Fibroblast of the conjunctiva (primary cell): ENCODE measurements around the gene TUBB1.

Source experiments
- DNase-seq: peaks from one replicate; pipeline ENCODE4 v3.0.0-alpha.2; 2010; ENCODE audit warnings: low read depth

Gene TUBB1

DNA sequence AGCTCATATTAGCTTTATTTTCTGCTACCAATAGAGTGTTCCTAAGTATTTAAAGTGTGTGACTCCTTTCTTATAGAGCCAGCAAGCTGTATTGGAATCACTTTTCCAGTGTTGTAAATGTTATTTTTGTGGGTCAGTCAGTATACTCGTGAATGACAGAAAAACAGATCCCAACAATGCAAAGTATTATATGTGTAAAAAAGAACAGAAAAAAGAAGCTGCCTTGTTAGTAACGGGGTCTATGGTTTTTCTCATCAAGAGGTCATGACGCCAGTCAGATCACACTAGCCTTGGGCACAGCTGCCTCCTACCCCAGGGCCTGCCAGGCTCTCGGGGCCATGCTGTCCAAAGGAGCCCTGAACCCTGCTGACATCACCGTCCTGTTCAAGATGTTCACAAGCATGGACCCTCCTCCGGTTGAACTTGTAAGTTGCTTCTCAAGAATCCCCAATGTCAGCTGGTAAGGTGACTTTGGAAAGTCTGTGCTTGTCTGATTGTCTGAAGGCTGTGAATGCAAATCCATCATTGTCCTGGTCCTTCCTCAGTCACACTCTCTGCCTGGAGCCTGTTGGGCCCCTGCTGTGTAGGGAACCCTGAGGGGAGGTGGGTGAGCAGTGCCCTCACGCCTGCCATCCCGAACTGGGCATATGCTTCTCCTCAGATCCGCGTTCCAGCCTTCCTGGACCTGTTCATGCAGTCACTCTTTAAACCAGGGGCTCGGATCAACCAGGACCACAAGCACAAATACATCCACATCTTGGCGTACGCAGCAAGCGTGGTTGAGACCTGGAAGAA is 28.4 kb upstream of the TUBB1 start:
- no peak for DNase-seq

DNA sequence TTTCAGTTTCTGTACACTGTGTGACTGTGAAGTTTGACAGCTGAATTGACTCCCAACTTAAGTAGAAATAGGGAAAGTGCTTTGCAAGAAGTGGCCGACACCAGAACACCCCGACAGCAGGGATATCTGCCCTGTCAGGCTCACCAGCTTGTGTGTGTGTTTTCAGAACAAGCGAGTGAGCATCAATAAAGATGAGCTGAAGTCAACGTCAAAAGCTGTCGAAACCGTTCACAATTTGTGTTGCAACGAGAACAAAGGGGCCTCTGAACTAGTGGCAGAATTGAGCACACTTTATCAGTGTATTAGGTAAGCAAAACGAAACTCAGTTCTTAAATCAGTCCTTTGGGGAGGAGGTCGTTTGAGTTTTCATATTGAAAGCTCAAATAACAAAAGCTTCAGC is 27.5 kb upstream of the TUBB1 start:
- DNase-seq, result no peak

DNA sequence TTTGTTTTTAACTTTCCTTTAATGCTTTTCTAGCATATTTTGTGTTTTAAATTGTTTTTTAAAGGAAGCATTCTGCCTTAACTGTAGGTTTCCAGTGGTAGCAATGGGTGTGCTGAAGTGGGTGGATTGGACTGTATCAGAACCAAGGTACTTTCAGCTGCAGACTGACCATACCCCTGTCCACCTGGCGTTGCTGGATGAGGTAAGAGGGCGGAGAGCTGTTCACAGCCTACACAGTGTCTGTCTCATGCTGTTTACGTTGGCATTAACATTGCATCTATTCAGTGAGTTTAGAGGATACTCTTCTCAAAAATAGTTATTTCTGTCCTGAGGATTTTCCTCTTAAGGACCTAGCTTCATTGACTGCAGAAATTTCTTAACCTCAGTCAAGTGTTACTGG is 26.3 kb upstream of the TUBB1 start:
- no peak for DNase-seq

DNA sequence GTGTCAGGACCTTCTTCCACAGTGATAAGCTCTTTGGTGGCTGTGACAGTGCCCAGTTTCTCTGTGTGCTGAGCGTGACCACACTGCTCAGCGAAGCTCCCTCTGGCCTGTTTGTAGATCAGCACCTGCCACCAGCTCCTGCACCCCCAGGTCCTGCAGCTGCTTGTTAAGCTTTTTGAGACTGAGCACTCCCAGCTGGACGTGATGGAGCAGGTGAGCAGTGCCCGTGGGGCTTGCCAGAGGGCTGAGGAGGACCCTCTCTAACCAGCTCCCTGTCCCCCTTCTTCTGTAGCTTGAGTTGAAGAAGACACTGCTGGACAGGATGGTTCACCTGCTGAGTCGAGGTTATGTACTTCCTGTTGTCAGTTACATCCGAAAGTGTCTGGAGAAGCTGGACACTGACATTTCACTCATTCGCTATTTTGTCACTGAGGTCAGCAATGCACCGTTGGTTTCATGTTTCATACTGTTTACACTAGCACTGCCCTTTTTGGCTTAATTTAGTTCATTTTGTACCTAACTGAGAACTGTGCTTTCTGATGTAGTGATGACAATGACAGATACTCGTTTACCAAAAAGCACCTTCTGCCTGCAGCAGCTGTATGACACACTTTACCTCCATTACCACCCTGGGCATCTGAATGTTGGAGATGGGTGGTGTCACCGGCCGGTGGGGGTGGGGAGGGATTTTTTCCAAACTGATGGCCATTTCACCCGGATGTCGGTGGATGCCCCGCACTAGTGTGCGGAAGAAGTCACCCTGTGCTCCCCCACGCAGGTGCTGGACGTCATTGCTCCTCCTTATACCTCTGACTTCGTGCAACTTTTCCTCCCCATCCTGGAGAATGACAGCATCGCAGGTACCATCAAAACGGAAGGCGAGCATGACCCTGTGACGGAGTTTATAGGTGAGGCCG is 25.6 kb upstream of the TUBB1 start:
- DNase-seq, result no peak

DNA sequence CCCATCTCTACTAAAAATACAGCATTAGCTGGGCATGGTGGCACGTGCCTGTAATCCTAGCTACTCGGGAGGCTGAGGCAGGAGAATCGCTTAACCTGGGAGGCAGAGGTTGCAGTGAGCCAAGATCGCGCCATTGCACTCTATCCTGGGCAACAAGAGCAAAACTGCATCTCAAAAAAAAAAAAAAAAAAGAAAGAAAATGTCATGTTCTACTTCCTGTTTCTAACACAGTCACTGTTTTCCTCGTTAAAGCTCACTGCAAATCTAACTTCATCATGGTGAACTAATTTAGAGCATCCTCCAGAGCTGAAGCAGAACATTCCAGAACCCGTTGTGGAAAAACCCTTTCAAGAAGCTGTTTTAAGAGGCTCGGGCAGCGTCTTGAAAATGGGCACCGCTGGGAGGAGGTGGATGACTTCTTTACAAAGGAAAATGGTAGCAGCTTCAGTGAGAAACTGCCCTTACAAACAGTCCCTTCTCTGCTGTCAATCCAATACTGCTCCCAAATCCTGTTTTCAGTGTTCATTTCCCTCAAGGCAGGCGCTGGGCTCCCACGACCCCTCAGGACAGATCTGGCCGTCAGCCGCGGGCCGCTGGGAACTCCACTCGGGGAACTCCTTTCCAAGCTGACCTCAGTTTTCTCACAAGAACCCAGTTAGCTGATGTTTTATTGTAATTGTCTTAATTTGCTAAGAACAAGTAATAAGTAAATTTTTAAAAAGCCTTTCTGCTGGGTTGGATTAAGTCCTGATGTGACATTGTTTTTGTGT is 24.7 kb upstream of the TUBB1 start:
- DNase-seq, result no peak

DNA sequence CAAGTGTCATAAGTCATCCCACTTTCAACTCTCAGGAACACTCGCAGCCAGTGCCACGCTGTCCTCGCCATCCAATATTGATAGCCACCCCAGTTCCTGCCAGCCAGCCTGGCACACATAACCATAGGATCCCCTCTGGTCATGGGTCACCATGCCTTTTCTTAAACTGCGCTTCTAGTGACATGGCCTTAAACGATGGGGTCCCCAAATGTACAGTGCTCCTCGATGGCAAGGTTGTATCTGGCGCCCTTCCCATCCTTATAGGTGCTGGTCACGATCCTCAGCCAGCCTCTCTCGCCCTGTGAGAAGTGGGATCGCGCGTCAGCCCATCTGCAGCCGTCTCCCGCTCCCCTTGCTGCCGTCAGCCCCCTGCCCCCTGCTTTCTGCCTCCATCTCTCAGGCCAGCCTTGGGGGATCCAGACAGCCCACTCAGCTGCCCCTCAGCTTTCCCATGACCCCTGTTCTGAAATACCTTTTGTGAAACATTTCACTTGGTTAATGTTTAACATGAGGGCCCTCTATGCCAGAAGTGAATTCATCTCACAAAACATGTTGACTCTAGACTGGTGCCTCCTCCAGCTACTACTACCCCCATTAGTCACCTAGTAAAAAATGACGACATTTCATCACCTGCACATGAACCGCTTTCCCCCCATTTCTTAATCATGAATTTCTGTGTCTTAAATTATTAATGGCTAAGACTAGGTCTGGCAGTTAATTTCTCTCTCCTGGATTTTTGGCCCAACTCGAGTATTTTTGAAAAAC is 23.6 kb upstream of the TUBB1 start:
- DNase-seq, result no peak

DNA sequence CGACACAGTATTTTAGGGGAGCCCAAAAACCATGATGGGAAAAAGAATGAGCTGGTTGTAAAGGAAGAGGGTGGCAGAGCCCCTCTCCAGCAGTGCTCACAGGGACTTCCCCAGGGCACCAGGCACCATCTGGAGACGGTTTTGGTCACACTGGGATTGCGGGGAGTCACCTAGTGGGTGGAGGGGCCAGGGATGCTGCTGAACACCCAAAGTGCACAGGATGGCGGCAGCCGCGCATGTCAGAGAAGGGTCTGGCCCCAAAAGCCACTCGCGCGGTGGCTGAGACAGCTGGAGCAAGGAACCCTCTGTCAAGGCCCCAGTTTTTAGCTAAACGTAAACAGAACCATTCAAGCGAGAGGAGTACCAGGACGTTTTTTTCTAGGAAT is 23.0 kb upstream of the TUBB1 start:
- no peak for DNase-seq

DNA sequence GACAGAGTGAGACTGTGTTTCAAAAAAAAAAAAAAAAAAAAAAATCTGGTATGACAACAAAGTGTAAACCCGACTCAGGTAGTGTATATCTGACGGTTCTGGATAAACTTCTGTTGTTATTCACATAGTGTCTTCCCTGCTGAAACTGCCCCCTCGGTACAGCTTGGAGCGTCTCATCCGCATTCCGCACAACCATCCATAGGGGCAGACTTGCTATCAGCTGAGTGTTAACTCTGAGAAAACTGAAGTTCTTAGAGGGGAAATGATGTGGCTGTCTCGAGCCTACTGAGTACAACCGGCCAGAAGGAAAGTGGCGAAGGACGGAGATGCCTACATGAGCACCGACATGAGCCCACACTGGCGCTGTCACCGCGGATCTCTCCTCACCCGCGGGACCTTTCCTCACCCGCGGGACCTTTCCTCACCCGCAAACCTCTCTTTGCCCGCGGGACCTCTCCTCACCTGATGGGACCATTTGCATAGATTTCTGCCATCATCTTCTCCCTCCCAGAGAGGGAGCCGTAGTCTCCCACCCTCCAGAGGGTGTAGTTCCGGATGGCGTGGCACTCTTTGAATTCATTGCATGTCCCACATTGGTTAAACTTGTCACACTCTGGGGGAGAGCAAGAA is 22.0 kb upstream of the TUBB1 start:
- no peak for DNase-seq

DNA sequence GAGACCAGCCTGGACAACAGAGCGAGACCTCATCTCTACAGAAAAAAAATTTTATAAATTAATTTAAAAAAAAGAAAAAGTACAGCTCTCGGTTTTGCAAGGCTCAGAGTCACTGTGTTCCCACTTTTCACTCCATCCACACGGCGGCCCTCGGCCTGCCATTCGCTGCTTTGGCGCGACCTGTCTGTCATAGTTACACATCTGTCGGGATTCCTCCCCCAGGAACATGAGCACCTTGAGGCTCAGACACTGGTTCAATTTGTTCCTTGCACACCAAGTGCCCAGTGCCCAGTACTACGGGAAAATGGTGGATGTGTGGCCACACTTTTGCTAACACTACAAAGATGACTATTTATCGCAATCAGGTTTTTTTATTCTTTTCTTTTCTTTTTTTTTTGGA is 20.6 kb upstream of the TUBB1 start:
- no peak for DNase-seq

DNA sequence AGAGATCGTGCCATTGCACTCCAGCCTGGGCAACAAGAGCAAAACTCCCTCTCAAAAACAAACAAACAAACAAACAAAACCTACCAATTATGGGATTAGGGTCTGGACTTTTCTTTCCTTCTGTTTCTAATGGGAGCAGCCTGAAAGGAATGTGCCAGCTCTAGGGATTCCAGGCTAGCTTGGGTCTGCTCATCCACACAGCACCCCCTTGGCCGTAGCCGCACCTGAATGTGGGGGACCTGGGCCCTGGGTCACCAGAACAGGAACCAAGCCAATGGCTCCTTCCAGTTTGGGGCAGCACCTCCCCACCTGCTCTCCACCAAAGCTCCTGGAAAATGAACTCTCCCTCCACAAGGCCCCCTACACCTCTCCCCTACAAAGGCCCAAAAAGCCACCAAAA is 18.9 kb upstream of the TUBB1 start:
- no peak for DNase-seq

DNA sequence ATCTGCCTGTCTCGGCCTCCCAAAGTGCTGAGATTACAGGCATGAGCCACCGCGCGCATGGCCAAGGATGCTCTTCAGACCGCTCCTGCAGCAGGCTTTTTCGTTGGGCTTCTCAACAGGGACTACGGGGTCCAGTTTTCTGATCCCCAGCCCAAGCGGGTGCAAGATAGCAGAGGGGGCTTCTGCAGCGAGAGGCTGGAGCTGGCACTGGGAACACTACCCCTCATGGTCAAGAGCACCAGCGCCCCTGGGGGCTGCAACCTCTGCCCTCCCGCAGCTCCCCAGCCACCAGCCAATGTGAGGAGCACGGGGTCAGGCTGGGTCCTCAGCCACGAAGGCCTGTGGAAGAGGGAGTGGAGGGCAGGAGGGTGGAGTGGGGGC is 18.2 kb upstream of the TUBB1 start:
- DNase-seq, result no peak

DNA sequence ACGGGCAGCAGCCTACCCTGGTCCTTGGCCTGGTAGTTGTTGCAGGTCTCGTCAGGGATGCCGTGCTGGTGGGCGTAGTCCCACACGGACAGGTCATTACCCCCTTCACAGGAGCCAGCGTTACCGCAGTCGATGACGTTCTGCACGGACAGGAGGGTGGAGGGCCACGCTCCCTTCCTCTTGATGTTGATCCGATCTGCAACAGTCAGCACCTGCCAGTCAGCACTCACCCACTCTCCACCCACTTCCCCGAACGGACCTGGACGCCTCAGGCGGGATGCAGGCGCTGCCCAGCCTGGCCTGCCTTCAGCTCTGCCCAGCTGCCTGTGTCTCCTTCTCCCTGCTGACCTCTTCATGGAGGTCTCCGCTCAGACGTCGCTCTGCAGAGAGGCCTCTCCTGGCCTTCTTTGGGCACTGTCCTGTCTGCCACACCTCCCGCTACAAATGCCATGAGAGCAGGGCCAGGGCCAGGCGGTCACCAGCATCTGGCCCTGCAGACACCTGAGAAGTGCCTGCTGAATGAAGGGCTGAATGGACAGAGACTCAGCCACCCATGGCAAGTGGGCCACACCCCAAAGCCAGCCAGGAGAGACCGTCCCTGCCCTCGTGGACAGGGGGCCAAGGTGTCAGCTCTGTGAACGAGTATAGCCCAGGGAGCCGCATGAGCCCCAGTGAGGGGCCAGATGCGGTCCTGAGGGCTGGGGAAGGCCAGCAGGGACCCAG is 17.6 kb upstream of the TUBB1 start:
- DNase-seq, result no peak

DNA sequence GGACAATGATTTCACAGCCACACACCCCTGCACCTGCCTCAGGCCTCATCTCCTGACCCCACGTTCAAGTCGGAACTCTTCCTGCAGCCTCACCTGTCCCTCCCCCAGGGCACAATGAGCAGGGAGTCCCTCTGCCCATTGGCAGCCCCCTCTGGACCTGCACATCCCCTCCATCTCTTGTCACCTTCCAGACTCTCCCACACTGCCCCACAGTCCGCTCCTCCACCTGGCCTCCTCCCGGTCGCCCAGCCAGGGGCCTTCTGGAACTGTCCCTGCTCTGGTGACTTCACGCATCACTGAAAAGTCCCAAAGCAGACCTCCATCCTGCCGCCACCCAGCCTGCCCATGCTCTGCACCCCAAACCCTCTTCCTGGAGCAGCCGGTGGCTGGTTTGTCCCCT is 16.8 kb upstream of the TUBB1 start:
- no peak for DNase-seq

DNA sequence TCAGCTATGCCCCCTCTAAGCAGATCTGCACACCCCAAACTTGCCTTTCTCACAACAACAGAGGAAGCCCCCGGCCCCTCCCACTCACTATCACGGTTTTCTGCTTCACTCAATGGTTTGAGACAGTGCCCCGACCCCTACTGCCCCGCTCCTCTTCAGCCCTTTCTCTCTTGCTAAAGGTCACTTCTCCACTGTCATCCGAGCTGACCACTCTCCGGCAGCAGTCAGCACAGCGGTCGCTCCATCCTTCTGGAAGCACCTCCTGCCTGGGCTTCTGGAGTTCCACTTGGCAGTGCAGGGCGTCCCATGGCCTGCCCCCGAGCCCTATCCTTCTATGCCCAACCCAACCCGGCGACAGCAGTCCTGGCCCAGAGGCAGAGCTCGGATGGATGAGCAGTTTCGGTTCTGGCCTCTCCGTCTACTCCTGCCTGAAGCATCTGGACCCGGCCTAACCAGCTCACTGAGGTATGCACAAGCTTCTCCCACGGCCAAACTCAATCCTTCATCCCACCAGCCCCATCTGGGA is 16.3 kb upstream of the TUBB1 start:
- DNase-seq, result no peak

DNA sequence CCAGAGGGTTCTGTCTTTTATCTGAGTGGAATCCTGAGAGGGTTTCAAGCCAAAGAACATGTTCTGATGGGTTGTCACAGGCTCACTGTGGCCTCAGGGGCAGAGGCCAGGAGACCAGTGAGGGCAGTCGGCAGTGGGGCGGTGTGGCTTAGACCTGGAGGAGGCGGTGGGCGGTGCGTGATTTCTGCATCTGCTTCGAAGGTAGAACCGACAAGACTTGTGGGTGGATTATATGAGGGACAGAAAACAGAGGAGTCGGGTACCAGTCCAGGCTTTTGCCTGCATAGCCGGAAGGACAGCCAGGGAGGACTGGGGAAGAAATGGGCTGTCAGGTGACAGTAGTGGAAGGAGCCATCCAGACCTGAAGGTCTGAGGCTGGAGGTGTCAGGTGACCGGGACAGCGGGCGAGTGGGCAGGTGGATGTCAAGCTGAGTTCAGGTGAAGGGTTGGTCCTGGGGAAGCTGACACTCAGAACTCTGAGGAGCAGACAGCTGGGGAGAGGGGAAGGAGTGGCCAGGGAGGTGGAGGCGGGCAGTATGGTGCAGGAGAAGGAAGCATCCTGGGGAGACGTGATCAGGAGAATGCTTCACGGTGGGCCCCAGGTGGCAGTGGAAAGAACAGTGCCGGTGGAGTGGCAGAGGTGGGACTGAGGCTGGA is 15.3 kb upstream of the TUBB1 start:
- no peak for DNase-seq

DNA sequence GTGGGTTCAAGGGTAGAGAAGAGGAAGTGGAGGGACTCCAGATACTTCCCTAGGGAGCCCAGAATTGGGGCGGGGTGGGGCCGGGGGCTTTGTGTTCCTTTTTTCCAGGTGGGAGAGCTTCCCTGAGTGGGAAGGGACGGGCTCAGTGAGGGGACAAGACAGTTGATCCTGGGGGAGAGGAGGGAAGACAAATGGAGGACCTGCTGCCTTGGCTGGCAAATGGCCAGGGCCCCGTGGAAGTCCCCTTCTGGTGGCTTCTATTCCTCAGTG is 14.8 kb upstream of the TUBB1 start:
- DNase-seq, result no peak

DNA sequence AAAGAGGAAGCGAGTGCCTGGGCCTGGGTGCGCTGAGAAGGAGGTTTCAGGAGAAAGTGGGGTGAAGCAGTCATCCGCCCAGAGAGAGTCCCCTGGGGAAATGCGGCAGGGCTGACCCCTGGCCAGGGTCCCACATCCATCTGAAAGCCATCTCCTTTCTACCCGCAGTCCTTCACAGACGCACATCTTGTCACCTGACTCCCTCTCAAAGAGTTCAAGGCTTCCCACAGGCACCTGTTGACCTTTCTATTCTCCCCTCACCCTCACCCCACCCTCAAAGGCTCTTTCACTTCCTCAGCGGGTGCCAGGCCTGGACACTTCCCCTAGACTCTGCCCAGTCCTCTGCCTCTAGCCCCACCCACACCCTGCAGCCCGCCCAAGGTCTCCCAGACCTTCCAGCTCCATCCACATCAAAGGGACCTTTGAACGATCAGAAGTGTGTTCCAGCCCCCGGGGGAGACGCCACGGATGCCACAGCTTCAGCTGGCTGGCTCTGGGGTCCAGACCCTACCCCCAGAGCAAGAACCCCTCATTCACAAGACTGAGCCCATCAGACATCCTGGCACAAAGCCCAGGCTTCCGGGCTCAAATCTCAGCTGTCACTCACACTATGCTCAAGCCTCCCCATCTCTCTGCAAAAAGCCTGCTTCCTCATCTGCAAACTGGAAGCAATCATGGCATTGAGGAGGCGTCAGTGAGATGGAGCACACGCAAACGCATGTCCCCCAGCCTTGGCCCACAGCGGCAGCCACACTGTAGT is 14.3 kb upstream of the TUBB1 start:
- DNase-seq, result no peak

DNA sequence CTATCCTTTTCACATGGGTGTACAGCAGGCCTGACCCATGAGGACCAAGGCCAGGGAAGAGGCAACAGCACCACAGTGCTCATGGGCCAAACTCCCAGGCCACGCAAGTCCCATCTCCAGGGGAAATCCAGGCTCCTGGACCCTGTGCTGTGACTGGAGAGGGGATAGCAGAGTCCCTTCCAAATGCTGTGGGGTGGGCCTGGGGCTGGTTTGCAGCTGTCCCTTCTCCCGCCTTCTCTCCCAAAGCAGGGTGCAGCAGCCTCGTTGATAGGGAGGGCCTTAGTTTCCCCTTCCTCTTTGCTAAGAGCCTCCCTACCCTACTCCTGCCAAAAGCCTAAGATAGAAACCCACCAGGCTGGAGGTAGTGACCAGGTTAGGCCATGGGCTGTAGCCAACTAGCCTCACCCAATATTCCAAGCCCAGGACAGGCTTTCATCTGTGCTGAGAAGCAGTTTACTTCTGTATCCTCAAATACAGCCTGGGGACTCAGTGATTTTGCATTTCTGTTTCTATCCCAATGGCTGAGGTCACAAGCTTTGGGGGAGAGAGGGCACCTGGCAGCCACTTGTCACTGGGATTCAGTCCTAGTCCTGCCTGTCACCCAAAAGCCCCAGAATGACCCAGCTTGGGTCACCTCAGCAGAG is 13.6 kb upstream of the TUBB1 start:
- no peak for DNase-seq
